HL-60 (cell line): ENCODE data around the gene R3HDM2.

ENCODE experiments used
- CTCF ChIP-seq: IDR thresholded peaks from one replicate; pipeline ENCODE4 v1.5.1; 2011; ENCODE audit warnings: low read length, control low read depth, inconsistent platforms; ENCODE audit not compliant: insufficient read depth
- POLR2AphosphoS5 ChIP-seq: IDR thresholded peaks from 2 replicates; pipeline ENCODE4 v1.6.1; 2012; ENCODE audit warnings: low read depth

GRCh38 chr12:57268264-57268663 is 162.6 kb downstream of the R3HDM2 start:
- no peak for TF ChIP-seq CTCF
- no peak for TF ChIP-seq POLR2AphosphoS5
